ENCODE results near the gene SCNN1A.

The SCNN1A gene

DNA sequence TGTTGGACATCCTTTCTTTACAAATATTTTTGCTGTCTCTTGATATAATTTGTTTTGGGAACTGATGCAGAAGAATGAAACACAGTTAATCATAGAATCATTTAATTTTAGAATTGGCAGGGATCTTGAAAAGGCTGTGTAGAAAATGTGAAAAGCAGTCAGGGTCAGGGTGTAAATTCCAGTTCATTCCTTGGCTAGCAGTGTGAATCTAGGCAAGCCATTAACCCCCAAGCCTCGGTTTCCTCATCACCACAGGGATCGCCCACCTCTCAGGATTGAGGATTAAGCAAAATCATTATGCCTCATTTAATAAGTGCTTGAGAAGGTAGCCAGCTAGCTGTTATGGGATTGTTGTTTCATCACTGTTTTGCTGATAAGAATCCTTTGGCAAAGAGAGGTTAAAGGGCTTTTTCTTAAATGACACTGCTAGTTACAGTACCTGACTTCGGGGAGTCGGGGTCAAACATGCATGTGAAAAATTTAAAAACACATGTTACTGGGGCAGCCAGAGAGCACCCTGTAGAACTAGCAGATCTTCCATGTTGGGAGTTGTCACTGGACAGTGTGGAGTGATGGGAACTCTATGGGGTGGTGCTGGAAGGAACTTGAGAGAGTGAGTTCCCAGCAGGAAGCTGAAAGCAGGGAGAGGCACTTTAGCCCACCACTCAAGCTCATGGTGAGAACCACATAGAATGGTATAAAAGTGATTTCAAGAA, 44.2 kb downstream of the SCNN1A start:
- DNase-seq, result no peak

DNA sequence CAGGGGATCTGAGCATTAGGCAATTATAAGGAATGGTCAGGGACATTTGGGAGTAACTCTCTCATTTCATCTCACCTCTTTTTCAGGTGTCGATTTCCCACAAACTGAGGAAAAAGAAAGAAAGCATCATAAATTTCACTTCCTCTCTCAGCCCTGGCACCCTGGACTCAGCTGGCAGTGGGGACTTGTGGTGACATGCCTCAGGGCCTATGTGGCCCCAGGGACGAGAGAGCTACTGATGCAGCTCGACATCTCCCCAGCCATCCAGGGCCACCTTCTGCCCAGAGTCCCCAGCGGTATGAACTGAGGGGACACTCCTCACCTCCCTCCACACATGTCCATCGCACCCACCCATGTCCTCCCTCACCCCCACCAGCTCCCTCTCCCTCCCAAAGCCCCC, 45.2 kb downstream of the SCNN1A start:
- DNase-seq, result no peak

DNA sequence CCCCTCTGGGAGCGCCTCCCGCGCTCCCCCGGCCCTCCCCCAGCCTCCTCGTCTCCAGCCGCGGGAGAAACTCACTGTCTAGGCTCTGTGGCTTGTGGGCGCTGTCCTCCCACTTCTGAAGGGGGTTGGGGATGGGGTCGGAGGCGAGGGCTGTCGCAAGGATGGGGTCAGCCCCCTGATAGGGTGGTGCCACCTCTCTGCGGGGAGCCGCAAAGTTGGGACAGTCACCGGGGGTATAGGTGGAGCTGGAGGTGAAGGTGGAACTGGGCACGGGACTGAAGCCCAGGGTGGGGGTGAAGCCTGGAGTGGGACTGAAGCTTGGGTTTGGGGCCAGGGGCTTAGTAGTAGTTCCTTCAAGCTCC, 45.7 kb downstream of the SCNN1A start:
- DNase-seq, result no peak

DNA sequence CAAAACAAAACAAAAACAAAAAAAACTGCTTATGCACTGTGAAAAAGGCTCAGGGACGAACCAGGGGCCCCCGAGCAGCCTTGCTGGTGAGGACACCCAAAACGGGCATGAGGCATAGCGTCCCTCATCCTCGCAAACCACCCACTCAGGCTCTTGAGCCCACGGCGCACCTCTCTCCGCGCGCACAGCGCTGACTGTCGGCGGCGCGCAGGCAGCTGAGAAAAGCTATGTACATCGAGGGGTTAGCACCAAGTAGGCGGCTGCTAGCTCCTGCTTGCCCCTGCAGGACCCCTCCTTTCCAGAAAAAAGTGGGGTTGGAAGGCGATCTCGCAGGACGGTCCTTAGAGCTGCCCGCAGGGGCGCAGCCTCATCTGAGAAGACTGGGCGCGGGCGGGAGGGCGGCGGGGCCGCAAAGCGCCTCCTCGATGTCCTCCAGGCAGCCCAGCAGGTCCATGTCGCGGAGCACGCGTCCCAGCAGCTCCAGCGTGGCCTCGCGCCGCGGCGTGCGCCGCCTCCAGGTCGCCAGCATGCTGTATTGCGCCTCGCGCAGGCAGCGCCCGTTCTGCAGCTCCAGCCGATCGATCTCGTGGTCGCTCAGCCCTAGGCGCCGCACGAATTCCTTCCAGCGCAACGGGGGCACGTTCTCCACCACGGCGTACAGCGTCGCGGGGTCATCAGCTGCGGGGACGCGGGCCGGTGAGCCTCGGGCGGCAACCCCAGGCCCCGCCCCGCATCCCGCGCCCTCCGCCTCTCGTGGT, 46.2 kb downstream of the SCNN1A start:
- DNase-seq, result no peak

DNA sequence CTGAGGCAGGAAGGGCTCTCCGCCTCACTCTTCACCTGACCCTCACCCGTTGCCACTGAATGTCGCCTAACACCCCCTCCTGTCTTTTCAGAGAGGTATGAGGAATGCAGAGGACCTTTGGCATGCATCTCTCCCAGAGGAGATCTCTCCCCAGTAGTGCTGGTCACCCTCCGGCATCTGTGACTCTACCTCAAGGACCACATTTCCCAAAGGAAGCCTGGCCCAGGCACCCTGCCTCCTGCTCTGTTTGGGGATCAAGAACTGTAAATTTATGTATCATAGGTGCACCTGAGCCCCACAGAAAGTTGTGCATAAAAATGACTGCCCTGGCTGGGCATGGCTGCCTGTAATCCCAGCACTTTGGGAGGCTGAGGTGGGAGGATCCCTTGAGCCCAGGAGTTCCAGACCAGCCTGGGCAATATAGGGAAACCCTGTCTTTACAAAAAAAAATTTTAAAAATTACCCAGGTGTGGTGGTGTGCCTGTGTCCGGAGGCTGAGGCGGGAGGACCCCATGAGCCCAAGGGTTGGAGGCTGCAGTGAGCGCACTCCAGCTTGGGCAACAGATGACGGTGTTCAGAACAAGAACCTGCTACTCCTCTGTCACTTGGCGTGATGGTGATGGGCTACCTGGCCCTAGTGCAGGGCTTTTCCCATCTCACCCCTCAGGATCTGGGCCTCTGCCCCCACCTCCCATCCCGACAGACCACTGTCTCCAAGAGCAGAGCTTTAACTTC, 47.2 kb downstream of the SCNN1A start:
- no peak for DNase-seq

DNA sequence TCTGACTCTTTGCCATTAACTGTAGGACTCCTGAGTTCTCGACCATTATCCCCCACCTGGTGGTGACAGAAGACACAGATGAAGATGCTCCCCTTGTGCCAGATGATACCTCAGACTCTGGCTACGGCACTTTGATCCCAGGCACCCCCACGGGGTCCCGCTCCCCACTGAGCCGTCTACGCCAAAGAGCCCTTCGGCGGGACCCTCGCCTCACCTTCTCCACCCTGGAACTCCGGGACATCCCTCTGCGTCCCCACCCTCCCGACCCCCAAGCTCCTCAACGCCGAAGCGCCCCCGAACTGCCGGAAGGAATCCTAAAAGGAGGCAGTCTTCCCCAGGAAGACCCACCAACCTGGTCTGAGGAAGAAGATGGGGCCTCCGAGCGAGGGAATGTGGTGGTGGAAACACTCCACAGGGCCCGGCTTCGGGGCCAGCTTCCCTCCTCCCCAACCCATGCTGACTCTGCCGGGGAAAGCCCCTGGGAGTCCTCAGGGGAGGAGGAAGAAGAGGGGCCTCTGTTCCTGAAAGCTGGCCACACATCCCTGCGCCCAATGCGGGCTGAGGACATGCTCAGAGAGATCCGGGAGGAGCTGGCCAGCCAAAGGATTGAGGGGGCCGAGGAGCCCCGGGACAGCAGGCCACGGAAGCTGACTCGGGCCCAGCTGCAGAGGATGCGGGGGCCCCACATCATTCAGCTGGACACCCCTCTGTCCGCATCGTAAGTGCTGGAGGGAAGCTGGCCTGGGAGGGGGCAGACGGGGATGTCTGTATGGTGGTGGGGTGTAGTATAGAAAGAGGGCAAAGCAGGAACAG, 47.9 kb downstream of the SCNN1A start:
- DNase-seq, result no peak

DNA sequence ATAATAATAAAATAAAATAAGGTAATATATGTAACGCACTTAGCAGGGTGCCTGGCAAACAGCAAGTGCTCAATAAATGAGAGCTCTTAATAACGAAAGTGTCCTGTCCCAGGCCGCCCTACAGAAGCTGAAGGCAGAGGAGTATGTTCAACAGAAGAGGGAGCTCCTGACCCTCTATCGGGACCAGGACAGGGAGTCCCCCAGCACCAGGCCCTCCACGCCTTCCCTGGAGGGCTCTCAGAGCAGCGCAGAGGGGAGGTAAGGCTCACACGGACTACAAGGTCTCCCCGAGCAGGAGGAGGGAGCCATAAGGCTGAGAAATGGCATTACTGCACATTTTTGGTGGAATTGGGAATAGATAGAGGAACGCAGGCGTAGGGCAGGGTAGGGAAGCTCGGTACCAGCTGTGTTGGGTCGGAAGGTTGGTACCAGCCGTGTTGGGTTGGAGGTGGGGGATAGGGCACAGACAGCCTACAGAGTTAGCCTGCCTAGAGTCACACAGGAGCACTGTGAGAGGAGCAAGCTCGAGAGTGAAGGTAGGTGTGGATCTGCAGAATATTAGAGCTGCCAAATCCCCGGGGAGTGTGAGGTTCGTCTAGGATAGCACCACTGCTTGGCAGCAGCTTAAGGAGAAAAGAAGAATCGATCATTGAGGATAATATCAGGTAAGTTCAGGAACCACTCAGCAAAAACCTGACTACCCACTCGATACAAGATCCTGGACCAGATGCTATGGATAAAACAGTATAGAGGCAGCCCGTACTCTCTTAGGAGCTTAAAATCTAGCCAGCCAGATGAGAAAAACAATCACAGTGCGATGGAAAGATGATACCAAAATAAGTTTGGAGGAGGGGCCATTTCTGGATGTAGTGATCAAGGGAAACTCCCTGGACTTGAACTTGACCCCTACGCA, 48.8 kb downstream of the SCNN1A start:
- DNase-seq, result peak; percentile 8 to 46 (median 9)

DNA sequence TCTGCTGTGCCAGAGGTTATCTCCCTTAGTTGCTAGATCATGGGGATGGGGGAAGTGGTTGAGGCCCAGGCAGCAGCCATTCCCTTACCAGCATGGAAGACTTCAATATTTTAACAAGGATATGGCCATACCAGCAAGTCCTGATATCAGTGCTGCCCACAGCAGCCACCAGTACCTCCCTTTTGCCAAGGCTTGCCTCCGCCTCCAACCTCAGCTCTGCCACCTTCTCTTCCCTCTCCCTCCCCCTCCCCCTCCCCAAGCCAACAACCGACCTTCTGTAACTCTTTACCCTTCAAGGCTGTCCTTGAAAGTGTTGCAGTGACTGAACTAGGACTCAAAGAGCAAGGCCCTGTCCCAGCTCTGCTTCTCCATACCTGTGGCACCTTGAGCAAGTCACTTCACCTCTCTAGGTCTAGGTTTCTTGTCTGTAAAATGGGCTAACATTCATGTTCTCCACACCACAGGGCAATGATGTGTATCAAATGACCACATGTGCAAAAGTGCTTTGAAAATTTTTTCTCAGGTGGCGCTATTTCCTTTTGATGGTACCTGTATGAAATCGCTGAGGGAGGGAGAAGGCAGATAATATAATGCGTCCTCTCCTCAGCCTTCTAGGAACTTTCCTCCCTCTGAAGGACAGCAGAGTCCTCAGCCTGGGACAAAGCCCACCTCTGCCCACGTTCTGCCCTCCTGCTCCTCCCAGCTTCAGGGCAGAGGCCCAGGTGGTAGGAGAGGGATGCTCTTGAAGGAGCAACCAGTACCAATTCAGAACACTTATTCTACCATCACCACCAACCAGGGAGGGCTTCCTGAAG, 50.2 kb downstream of the SCNN1A start:
- DNase-seq, result no peak

DNA sequence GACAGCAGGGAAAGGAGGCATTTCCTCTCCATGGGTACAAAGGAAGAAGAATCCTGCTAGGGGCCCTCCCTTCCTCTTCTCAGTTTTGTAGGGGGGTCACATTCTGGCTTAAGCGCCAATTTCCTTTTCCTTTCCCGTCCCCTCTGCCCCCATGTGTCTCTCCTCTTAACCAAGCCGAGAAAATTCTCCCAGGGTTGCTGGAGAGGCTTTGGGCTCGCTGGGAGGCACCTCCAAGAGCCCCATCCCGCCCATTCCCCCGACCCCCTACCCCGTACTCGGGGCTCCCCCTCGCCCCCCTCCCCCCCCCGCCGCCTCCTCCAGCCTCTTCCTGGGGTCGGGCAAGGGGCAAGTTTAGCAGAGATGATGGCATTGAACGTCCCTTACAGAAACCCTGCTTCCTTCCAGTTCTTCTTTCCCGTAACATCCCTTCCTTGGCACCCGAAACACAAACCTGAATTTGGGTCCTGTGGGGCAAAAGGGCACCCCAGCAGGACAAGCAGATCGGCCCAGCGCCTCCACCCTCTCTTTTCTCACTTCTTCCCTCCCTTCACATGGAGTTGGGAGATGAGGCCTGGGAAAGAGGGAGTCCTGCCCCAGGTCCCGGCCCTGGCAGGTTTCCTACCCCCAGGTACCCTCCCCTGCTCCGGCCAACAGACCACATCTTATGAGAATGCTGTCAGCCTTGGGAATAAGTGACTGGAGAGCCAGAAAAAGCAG, 51.2 kb downstream of the SCNN1A start:
- no peak for DNase-seq

DNA sequence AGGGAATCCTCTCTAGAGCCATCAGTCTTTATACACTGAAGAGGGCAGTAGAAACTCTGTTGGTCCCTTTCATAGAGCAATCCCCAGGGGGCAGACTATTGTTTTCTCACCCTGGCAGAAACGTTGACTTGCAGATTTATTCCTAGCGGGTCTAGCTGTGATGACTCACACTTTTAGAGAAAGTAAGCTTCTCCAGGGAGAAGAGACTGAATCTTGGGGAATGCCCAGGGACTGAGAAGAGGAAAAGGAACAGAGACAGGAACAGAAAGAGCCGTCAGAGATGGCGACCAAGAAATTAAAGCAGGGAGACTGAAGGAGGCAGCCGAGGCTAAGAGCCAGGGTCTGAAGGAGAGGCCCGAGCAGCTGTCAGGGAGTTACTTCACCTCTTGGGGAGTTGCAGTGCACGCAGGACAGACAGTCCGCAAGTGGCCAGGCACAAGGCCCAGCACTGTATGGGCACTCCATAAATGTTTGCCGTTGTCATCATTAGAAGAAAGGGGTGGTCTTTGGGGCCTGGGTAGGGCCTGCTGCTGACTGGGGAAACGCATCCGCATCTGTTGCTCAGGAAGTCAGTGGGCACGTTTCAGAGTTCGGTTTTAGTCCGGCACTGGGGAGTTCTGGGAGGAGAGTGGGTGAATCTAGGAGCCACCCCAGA, 51.9 kb downstream of the SCNN1A start:
- DNase-seq, result peak; percentile 52 to 83 (median 57)

DNA sequence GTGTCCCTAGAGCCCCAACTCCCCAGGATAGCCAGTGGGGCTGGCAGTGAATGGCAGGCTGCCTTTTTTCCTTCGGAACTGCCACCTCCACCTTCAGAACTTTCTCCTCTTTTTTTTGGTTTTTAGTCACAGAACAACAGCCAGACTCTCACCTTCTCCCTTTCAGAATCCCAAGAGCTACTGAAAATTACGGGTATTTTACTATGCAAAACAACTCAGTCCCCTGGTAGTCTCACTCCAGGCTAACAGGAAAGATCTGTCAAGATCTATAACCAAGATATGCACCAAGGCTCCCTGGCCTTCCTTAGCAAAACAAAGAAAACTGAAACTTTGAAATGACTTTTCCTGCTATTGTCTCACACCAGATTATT, 52.4 kb downstream of the SCNN1A start:
- DNase-seq, result no peak

DNA sequence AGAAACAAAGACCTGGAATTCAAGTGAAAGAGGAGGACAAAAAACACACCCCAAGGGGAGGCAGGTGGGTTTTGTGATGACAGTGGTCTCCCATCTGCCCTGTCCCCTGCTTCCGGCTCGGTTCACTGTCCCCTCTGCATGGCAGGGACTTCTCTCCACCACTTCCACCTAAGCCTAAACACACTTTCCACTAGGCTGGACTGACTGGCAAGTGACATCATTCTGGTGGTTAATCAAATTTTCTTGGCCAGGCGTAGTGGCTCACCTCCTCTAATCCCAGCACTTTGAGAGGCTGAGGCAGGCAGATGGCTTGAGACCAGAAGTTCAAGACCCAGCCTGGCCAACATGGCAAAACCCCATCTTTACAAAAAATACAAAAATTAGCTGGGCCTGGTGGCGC, 53.0 kb downstream of the SCNN1A start:
- no peak for DNase-seq

DNA sequence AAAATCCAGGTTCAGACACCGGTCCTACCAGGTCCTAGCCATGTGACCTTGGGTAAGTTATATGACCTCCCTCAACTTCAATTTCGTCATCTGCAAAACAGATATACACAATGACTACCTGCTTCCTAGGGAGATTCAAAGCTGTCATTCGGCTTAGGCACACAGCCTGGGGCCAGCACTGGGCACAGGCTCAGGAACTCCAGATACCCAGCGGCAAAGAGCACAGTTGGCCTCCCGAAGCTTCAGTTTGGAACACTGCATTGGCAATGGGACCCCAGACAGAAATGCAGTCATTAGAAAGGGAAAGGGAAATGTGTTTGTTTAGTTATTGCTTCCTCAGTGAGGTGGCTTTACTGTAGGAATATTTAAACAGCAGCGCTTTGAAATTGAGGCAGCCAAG, 53.5 kb downstream of the SCNN1A start:
- no peak for DNase-seq

DNA sequence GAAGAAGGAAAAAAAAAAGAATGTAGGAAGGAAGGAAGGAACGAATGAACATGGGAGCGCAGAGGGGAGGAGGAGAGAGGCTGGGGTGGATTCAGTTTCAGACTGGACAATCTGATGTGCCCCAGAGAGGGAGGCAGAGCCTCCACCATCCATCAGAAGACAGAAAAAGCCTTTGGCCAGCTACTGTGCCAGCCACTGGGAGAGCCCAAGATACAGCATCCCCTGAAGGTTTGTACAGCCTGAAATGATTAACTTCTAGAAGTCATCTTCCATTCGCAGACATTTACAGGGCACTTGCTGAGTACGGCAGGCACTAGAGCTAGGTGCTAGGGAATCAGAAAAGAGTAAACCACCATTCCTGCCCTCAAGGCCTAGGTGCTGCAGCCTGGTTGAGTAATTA, 55.9 kb downstream of the SCNN1A start:
- DNase-seq, result no peak

DNA sequence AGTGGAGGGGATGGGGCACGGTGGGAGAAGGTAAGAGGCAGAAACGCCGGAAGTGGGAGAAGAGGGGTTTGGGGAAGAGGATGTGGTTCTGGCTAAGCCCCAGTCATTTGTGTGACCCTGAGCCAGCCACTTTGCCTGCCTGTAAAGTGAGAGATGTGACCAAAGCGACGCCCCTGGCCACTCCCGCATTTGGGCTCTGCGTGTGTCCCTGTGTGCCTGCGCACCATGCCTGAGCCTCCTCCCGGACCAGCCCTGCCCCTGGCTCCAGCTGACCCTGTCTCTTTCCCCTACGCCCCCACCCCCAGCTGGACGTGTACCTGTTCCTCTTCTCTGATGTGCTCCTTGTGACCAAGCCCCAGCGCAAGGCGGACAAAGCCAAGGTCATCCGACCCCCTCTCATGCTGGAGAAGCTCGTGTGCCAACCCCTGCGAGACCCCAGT, 56.9 kb downstream of the SCNN1A start:
- no peak for DNase-seq

DNA sequence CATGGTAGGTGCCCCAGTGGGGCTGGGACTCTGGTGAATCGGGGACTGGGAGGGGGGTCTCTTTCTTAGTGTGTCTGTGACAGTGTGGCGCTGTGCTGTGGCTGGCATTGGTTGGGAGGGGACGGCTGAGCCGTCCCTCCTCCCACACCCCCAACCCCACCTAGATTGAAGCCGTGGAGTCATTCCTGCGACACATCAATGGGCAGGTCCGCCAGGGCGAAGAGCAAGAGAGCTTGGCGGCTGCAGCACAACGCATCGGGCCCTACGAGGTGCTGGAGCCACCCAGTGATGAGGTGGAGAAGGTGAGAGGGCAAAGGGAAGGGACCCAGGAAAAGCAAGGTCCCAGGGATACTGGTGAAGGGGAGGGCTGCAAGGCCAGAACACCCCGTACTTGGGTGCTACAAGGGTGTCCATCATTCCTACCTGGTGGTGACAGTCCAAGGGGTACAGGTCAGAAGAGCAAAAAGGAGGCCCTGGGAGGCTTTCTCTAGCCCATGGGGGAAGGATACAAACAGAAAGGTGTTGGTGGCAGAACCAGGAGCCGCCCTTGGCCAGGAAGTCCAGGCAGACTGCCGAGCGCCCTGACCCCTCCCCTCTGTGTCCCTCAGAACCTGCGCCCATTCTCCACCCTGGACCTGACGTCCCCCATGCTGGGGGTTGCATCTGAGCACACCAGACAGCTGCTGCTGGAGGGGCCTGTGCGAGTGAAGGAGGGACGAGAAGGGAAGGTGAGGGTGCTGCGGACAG, 57.5 kb downstream of the SCNN1A start:
- DNase-seq, result no peak

DNA sequence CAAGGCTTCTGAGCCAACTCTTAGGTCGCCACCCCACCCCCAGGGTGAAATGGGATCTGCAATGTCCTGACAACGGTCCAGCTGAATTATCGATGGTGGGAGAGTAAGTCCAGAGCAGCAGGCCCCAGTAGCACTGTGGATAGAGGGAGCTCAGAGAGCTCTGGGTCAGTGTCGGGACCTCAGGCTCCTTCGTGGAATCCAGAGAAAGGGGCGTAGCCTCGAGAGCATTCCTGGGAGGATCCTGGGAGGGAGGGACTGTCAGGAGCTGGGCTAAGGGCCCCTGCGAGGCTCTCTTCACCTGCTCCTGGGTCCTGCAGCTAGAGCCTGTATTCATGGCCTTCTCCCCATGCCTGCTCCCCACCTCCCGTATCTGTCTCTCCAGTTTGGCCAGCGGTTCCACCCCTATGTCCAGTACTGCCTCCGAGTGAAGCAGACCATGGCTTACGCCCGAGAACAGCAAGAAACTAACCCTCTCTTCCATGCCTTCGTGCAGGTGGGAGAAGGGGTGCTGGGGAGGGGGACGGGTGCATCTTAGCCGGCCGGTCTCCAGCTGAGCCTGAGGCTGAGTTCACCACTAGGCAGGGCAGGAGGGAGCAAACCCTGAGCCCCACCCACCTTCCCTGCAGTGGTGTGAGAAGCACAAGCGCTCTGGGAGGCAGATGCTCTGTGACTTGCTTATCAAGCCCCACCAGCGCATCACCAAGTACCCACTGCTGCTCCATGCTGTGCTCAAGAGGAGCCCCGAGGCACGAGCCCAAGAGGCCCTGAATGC, 58.3 kb downstream of the SCNN1A start:
- DNase-seq, result no peak

Data from NCI-H1417 (cell line).